ENCODE data around the gene LHFPL3.
A peak's percentile ranks its signal among the peaks of the same experiment; 100 is the strongest.

The LHFPL3 gene

GRCh38 chr7:104371980-104372357 is 43.6 kb downstream of the LHFPL3 start:
- no peak for DNase-seq

GRCh38 chr7:104382616-104383015 is 54.2 kb downstream of the LHFPL3 start:
- no peak for DNase-seq

DNA sequence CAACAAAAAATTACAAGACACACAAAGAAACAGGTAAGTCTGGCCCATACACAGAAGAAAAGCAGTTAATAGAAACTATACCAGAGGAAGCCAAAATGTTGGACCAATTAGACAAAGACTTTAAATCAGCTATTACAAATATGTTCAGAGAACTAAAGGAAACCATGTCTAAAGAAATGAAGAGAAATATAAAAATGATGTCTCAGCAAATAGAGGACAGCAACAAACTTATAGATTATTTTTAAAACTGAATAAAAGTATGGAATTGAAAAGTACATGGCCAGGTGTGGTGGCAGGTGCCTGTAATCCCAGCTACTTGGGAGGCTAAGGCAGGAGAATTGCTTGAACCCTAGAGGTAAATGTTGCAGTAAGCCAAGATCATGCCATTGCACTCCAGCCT is 58.5 kb downstream of the LHFPL3 start:
- no peak for DNase-seq

GRCh38 chr7:104388222-104388621 is 59.8 kb downstream of the LHFPL3 start:
- no peak for DNase-seq

GRCh38 chr7:104395162-104395561 is 66.8 kb downstream of the LHFPL3 start:
- DNase-seq: no peak

DNA sequence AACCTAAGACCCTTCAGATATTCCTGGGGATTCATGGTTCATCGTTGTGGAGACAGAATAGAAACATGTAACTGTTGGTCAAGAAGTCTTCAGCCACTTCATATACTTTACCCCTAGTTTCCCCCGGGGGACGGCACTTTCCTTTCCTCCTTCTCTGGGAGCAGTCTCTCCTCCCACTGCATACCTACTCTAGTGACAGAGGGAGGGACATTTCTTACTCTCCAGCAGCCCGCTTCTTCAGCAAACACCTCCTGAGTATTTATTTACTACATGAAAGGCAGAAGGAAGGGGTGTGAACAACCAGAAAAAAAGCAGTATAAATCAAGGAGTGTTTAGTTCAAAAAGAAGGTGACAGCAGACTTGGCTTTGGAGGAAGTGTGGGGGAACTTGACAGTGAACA is 69.0 kb downstream of the LHFPL3 start:
- DNase-seq: no peak

DNA sequence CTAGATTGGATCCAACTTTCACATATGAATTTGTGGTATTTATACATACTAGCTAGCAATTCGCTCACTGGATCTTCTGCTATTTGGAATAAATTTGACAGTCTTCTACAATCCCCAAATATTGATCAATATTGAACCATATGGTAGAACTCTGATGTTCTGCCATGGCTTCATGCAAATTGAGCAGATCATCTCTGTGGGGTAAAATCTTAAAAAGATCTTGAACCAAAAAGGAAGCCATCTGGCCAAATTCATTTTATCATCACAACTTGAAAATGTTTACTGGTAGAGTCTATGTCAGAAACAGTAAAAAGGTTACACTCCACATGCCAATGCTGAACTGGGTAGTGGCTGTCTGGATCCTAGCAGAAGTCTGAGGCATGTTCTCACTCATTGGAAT is 80.0 kb downstream of the LHFPL3 start:
- DNase-seq: no peak

GRCh38 chr7:104410742-104411141 is 82.3 kb downstream of the LHFPL3 start:
- no peak for DNase-seq

GRCh38 chr7:104412911-104413310 is 84.5 kb downstream of the LHFPL3 start:
- DNase-seq: peak; percentile 51

GRCh38 chr7:104414216-104414615 is 85.8 kb downstream of the LHFPL3 start:
- no peak for DNase-seq

GRCh38 chr7:104415700-104416099 is 87.3 kb downstream of the LHFPL3 start:
- no peak for DNase-seq

- no peak for DNase-seq
Measured at GRCh38 chr7:104416866-104417393, 88.5 kb downstream of the LHFPL3 start.

- DNase-seq: no peak
Measured at GRCh38 chr7:104431930-104432329, 103.5 kb downstream of the LHFPL3 start.

GRCh38 chr7:104434129-104434528 is 105.7 kb downstream of the LHFPL3 start:
- DNase-seq: no peak

DNA sequence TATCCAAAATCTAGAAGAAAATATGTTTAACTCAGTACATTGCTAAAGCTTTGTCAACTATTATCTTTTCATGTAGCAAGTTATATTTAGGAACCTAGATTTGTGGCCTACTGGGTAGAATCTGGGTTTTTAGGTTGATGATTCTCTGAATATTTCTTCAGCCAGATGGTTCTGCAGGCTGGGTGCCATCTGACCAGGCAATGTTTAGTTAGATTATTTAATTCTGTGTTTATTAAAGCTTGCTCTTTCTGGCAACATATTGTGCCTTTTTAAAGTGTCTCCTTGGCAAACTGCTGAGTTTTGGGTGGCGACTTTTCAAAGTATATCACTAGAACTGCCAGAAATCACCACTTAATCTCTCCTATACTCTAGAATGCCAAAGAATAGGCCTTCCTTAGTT is 114.1 kb downstream of the LHFPL3 start:
- DNase-seq: no peak

DNA sequence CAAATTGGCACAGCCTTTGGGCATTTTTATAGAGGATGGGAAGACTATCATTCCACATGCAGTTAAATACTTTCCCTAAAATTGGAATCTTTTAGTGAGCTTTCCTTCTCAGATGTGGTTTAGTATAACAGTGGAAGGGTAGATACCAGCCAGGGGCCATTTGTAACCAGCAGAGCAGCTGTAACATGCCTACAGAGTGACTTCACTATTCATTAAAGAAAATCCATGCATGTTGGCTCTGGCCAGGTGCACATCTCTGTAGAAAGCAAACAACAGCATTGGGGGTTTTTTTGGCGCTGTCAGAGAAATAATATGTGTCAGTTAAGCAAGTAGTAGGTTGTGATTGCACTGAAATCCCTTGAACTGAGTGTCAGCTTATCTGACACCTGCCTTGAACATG is 115.6 kb downstream of the LHFPL3 start:
- DNase-seq: no peak

DNA sequence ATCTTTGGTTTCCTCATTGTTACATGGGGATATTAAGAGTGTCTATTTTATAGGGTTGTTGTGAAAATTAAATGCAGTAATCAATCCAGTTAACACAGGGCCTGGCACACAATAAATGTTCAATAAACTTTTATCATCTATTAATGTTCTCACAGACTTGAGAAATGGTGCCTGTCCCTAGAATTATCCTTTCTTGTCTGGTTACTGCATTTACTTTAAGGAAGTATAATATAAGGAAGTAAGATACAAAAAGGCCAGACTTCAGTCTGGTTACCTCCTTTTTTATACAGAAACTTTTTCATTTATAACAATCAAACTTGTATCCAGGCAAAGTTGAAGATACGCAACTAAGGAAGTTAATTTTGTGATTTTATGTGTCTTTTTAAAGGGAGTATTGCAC is 117.0 kb downstream of the LHFPL3 start:
- DNase-seq: no peak

- DNase-seq: no peak
Measured at GRCh38 chr7:104450861-104451260, 122.5 kb downstream of the LHFPL3 start.

GRCh38 chr7:104453190-104453589 is 124.8 kb downstream of the LHFPL3 start:
- DNase-seq: no peak

GRCh38 chr7:104458875-104459274 is 130.5 kb downstream of the LHFPL3 start:
- DNase-seq: no peak

DNA sequence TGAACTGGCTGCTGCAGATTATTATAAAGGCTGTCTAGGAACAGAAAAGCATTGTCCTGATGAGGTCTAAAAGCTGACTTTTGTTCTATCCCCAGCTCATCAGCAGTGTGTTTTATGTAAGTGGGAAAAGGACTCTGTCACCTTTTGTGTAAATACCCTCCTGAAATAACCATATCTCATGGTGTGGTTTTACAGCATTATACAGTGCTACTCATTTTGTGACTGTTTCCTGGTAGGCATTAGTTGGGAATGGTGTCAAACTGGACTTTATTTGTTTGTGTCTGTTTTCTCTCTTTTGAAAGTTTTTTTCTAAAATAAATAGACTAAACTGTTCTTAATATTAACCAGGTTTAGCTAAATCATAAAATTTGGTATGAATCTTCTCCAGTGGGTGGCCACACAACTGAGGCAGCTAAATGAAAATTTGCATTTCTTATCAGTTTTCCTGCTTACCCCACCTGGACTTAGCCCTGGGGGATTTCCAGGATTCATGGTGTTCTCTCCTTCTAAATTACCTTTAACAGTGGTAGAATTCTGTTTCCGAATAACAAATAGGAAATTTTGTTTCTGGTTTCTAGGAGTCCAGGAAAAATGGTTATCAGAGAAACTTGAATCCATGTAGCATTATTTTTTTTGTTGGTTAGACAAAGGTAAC is 140.9 kb downstream of the LHFPL3 start:
- DNase-seq: no peak

GRCh38 chr7:104480529-104480928 is 152.1 kb downstream of the LHFPL3 start:
- no peak for DNase-seq

DNA sequence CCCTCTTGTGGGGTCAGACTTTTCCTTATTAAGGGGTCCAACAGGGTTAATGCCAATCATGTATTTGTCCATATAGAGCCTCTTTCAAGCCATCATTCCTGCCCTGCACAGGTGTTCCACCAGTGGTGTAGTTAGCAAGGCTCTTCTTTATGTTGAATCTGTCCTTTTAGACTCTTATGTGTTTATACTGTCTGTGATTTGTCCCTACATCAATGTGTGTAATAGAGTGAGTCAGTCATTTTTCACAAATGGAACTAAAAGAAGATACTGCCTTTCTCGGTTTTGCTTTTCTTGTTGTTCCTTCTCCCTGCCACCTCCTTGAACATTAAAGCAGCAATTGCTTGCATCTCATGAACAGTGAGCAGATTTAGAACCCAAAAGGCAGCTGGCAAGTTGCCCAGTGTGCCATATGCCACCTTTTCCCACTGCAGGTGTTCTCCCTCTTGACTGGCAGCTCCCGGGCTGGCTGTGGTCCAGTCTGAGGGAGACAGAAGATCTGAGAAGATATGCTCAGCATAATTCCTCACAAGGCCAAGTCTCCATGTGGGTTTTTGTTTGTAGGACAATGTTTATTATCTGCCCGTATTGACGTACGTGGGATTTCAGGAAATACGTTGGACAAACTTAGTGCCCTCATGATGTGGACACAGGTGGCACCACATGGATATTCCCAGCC is 154.1 kb downstream of the LHFPL3 start:
- peak; percentile 77 for DNase-seq

DNA sequence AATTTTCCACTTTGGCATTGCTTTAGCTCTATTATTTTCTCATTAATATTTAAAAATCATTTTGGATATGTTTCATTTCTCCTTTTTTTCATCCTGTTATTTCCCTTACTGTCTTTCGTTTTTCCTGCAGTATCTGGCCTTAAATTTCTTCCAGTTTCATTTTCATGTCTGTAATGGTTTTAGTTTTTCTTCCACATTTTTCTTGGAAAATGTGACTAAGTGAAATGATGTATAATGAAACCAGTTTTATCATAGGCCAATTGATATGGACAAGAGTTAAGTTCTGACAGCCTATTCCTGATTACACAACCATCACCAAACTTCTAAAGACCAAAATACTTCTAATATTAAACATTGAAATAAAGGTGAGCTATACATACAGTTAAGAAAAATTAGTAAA is 158.5 kb downstream of the LHFPL3 start:
- DNase-seq: no peak

- no peak for DNase-seq
Measured at GRCh38 chr7:104487642-104488041, 159.2 kb downstream of the LHFPL3 start.

Data from NCI-H2107 (cell line).